AG10803 (cell line): Measurements from ENCODE around the gene UNK.

Experiments
- DNase-seq: peaks from one replicate; pipeline ENCODE4 v3.0.0; 2010; ENCODE audit warnings: low read depth
- H3K4me3 ChIP-seq: 2 replicates; pipeline ENCODE4 v1.5.1; 2011; ENCODE audit warnings: mild to moderate bottlenecking, low read length, control low read depth
- CTCF ChIP-seq: conservative IDR thresholded peaks from 2 replicates; pipeline ENCODE4 v1.5.1; 2011; ENCODE audit warnings: mild to moderate bottlenecking, low read length, control low read depth, inconsistent platforms

UNK gene

GRCh38 chr17:75784473-75785015 lies at the start of gene UNK:
TSS of gene UNK (plus strand) at chr17:75784806. CDS start at chr17:75784881, 75 bp downstream.
- no peak; the same call in 1 of the 2 replicates for TF ChIP-seq CTCF

GRCh38 chr17:75736173-75736835 lies 48.3 kb upstream of the UNK start:
- H3K4me3 ChIP-seq = no peak overlapping the region
- DNase-seq = no peak
- no peak for TF ChIP-seq CTCF

More at GRCh38 chr17:75784473-75785015, at the start of gene UNK:
- DNase-seq = peak; percentile 100
- H3K4me3 ChIP-seq = peak within 1 kb of the TSS; percentile 75

- DNase-seq = no peak
- no peak overlapping the region for H3K4me3 ChIP-seq
- no peak for TF ChIP-seq CTCF
These were observed 47.3 kb upstream of the UNK start for GRCh38 chr17:75737133-75737962.

GRCh38 chr17:75738218-75738802 lies 46.3 kb upstream of the UNK start:
- TF ChIP-seq CTCF = no peak
- DNase-seq = peak; percentile 55
- no peak overlapping the region for H3K4me3 ChIP-seq

- DNase-seq = no peak
- no peak overlapping the region for H3K4me3 ChIP-seq
- TF ChIP-seq CTCF = no peak
These were observed 45.4 kb upstream of the UNK start for GRCh38 chr17:75739174-75739573.

GRCh38 chr17:75739801-75740200 lies 44.8 kb upstream of the UNK start:
- no peak for DNase-seq
- no peak overlapping the region for H3K4me3 ChIP-seq
- TF ChIP-seq CTCF = no peak
